A673 (cell line): ENCODE measurements around the gene HCAR2. TPM values are rescaled to one million over a fixed set of nuclear protein-coding genes. Genes with fewer than 3 reads are reported as not detected.

Experiments
- BruUV-seq: library from RNA; stranded (reverse); fragments of 400-500 nt; replicated peaks from 2 replicates; lab custom pipeline; 2021; lab: Mats Ljungman, UMichigan
- CTCF ChIA-PET: fragments of 300-600 bp; sonication (Branson Sonifier 250); formaldehyde crosslinking; loops from one replicate; lab custom pipeline; 2022; ENCODE audit warnings: antibody characterized with exemption; lab: Charles Lee
- POLR2A ChIA-PET: fragments of 300-600 bp; sonication (Branson Sonifier 250); formaldehyde crosslinking; loops from one replicate; lab custom pipeline; 2022; ENCODE audit warnings: antibody characterized with exemption; ENCODE audit not compliant: low non-redundant PET; lab: Charles Lee
- DNase-seq: peaks from one replicate; pipeline ENCODE4 v3.0.0-alpha.2; 2015; ENCODE audit warnings: low spot score
- H3K27ac ChIP-seq: fragments of 200-600 bp; sonication (generic); 2 replicates; pipeline ENCODE4 v1.5.1; 2016; ENCODE audit warnings: mixed run types, low read depth, mild to moderate bottlenecking, mixed read lengths, antibody characterized with exemption, low read length; ENCODE audit not compliant: poor library complexity, severe bottlenecking
- H3K27me3 ChIP-seq: fragments of 200-600 bp; sonication (generic); replicated peaks from 2 replicates; pipeline ENCODE4 v1.6.1; 2017; ENCODE audit warnings: mixed run types, low read depth, mild to moderate bottlenecking, mixed read lengths, antibody characterized with exemption, low read length; ENCODE audit not compliant: insufficient read depth, poor library complexity
- H3K36me3 ChIP-seq: fragments of 200-600 bp; sonication (generic); 2 replicates; pipeline ENCODE4 v1.6.1; 2016; ENCODE audit warnings: mixed run types, mild to moderate bottlenecking, mixed read lengths, antibody characterized with exemption, low read length; ENCODE audit not compliant: insufficient read depth, poor library complexity, severe bottlenecking
- H3K4me1 ChIP-seq: fragments of 200-600 bp; sonication (generic); 2 replicates; pipeline ENCODE4 v1.6.1; 2017; ENCODE audit warnings: mixed run types, mild to moderate bottlenecking, mixed read lengths, antibody characterized with exemption, low read length; ENCODE audit not compliant: insufficient read depth, poor library complexity, severe bottlenecking
- H3K4me3 ChIP-seq: fragments of 200-600 bp; sonication (generic); 2 replicates; pipeline ENCODE4 v1.5.1; 2016; ENCODE audit warnings: low read depth, mixed run types, mild to moderate bottlenecking, mixed read lengths, low read length; ENCODE audit not compliant: poor library complexity, severe bottlenecking
- H3K9me3 ChIP-seq: fragments of 200-600 bp; sonication (generic); 2 replicates; pipeline ENCODE4 v1.6.1; 2016; ENCODE audit warnings: mixed run types, low read depth, mild to moderate bottlenecking, mixed read lengths, antibody characterized with exemption, low read length; ENCODE audit not compliant: poor library complexity, severe bottlenecking
- EZH2 ChIP-seq: fragments of 200-600 bp; sonication (generic); IDR thresholded peaks from 2 replicates; pipeline ENCODE4 v1.6.1; 2017; ENCODE audit warnings: borderline replicate concordance, low read depth, mild to moderate bottlenecking, mixed read lengths, antibody characterized with exemption, low read length; ENCODE audit not compliant: poor library complexity, severe bottlenecking
- intact Hi-C: fragments of 100-400 bp; cut with micrococcal nuclease; formaldehyde crosslinking; loops from one replicate; pipeline ENCODE4 v1.10.0; 2022; ENCODE audit not compliant: unreplicated experiment
- total RNA-seq: library from RNA; stranded (reverse); gene quantifications from 2 replicates; pipeline ENCODE4 v1.2.3, GENCODE V29; 2021
- TF ChIP-seq, protein P1 (sequence below): fragments of 300-800, 200-600 bp; sonication (generic); conservative IDR thresholded peaks from 2 replicates; pipeline ENCODE4 v1.5.1; 2017; ENCODE audit warnings: low read depth, mild to moderate bottlenecking, antibody characterized with exemption, low read length, moderate library complexity, mixed read lengths

Gene HCAR2
- total RNA-seq, 1 experiment from 2014 or later, result 0.34 TPM

DNA sequence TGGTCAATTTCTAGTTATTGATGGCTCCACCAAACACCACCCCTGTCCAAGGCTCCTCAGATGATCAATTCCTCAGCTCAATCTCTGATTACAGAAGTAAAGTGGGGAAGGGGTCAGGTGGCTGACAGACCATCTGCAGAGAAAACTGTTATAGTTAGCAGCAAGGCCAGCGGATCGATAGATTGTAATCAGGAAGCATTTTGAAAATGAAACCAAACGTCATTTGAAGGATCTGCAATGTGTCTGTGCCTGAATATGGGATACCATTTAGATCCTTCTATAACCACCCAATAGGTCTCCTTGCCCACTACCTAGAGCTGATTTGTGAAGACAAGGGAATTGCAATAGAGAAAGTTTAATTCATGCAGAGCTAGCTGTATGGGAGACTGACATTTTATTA lies 11.6 kb downstream of the HCAR2 start:
- no peak for TF ChIP-seq EZH2
- TF ChIP-seq, protein P1, sequence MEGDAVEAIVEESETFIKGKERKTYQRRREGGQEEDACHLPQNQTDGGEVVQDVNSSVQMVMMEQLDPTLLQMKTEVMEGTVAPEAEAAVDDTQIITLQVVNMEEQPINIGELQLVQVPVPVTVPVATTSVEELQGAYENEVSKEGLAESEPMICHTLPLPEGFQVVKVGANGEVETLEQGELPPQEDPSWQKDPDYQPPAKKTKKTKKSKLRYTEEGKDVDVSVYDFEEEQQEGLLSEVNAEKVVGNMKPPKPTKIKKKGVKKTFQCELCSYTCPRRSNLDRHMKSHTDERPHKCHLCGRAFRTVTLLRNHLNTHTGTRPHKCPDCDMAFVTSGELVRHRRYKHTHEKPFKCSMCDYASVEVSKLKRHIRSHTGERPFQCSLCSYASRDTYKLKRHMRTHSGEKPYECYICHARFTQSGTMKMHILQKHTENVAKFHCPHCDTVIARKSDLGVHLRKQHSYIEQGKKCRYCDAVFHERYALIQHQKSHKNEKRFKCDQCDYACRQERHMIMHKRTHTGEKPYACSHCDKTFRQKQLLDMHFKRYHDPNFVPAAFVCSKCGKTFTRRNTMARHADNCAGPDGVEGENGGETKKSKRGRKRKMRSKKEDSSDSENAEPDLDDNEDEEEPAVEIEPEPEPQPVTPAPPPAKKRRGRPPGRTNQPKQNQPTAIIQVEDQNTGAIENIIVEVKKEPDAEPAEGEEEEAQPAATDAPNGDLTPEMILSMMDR, result no peak
- Histone ChIP-seq H3K27me3 (no peaks in the 10 kb centered on the region), H3K4me3 (no peak overlapping the region), H3K36me3 (no peaks in the 10 kb centered on the region), H3K27ac (no peak overlapping the region), H3K9me3 (no peaks in the 10 kb centered on the region), H3K4me1 (no peaks in the 10 kb centered on the region)
- no TSS peak for BruUV-seq
- CTCF ChIA-PET, result no interaction called here
- no peak for DNase-seq
- POLR2A ChIA-PET, result interaction anchor here (0.6 kb wide), 1 partner anchor 824 kb away, joined by 11 read pairs; no protein-coding TSS in a partner anchor
- intact Hi-C loops, result no loop called here

DNA sequence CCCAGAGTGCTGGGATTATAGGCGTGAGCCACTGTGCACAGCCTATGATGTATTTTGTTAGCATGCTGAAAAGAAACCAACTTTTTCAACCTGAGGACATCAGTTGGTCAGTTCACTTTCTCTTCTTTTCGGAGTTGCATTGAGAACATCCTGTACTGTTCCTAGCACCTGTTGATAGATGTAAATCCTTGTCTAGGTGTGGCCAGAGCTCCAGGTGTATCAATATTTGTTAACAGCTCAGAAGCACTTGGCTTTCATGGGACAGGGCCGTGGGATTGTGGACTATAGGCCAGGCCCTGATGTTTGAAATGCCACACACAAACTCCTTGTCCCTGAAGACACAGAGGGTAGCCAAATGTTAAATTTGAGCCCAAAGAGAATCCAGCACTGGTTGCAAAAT lies 14.9 kb downstream of the HCAR2 start:
- DNase-seq, result no peak
- H3K9me3 ChIP-seq, result no peaks in the 10 kb centered on the region
- BruUV-seq, result no TSS peak
- no peaks in the 10 kb centered on the region for H3K27me3 ChIP-seq
- TF ChIP-seq, protein P1, result no peak
- TF ChIP-seq EZH2, result no peak
- intact Hi-C loops, result no loop called here
- no peaks in the 10 kb centered on the region for H3K4me1 ChIP-seq
- H3K36me3 ChIP-seq, result no peaks in the 10 kb centered on the region
- no peak overlapping the region for H3K4me3 ChIP-seq
- no peak overlapping the region for H3K27ac ChIP-seq
- POLR2A ChIA-PET, result no interaction called here
- CTCF ChIA-PET, result no interaction called here

DNA sequence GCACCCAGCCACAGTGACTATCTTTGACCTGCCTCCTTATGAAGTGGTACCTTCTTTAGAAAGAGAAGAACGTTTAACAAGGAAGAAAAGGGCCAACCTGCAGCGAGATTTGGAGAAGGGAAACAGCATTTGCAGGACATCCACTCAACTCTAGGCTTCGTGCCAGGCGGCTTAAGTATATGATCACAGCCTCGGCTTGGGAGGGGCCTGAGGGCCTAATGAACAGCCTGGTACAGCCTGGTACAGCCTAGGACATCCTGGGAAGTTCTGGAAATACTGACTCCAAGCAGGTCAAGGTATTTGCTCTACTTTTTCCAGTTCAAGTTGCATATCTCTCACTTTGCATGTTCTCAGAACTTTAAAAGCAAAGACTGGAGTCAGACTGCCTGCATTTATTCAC lies 16.1 kb downstream of the HCAR2 start:
- ChIA-PET CTCF (no interaction called here), POLR2A (no interaction called here)
- H3K4me1 ChIP-seq, result no peaks in the 10 kb centered on the region
- H3K9me3 ChIP-seq, result no peaks in the 10 kb centered on the region
- H3K36me3 ChIP-seq, result no peaks in the 10 kb centered on the region
- BruUV-seq, result no TSS peak
- no peak for TF ChIP-seq EZH2
- TF ChIP-seq, protein P1, result no peak
- H3K27me3 ChIP-seq, result no peaks in the 10 kb centered on the region
- no peak overlapping the region for H3K27ac ChIP-seq
- H3K4me3 ChIP-seq, result no peak overlapping the region
- intact Hi-C loops, result no loop called here
- DNase-seq, result no peak
